A172 (cell line): ENCODE results near the gene PHF5A. TPM values are rescaled to one million over a fixed set of nuclear protein-coding genes. Genes with fewer than 3 reads are reported as not detected.
"Not testable (repeated sequence)": the region's sequence is repeated elsewhere in the genome, so short reads cannot be mapped to it uniquely, and the experiment has no call there.

Source experiments
- DNase-seq: peaks from one replicate; pipeline ENCODE4 v3.0.0-alpha.2; 2015; ENCODE audit warnings: low spot score
- total RNA-seq: library from RNA; depleted of rRNA; stranded (reverse); fragments of >200 nt; shearing (Covaris generic); gene quantifications from 2 replicates; pipeline ENCODE4 v1.2.3, GENCODE V29; 2014

The PHF5A gene
- total RNA-seq, 1 experiment from 2014 or later, result 63.7 TPM

- DNase-seq, result no peak
Observed at GRCh38 chr22:41447435-41448188, 20.9 kb downstream of the PHF5A start.

- DNase-seq, result peak; percentile 74
Observed at GRCh38 chr22:41446639-41447434, 21.7 kb downstream of the PHF5A start, which contains the start of gene TOB2. Gene TOB2, minus strand, starts transcription at chr22:41446801. Its CDS starts 9,456 bp downstream, at chr22:41437345.

GRCh38 chr22:41446057-41446501, 22.4 kb downstream of the PHF5A start:
- DNase-seq, result no peak

- DNase-seq, result no peak
Observed at GRCh38 chr22:41445129-41446056, 23.1 kb downstream of the PHF5A start.

GRCh38 chr22:41444360-41445128, 23.9 kb downstream of the PHF5A start:
- peak; percentile 80 for DNase-seq

GRCh38 chr22:41442240-41442792, 26.2 kb downstream of the PHF5A start:
- no peak for DNase-seq

GRCh38 chr22:41440511-41440910, 28.0 kb downstream of the PHF5A start:
- DNase-seq, result not testable (repeated sequence)

- DNase-seq, result no peak
Observed at GRCh38 chr22:41437198-41437597, 31.3 kb downstream of the PHF5A start.

GRCh38 chr22:41436322-41437113, 32.0 kb downstream of the PHF5A start:
- DNase-seq, result no peak

GRCh38 chr22:41435560-41435959, 32.9 kb downstream of the PHF5A start:
- no peak for DNase-seq

- not testable (repeated sequence) for DNase-seq
Observed at GRCh38 chr22:41434361-41435003, 34.0 kb downstream of the PHF5A start.

GRCh38 chr22:41433480-41433879, 35.0 kb downstream of the PHF5A start:
- DNase-seq, result not testable (repeated sequence)

- DNase-seq, result no peak
Observed at GRCh38 chr22:41431656-41432055, 36.8 kb downstream of the PHF5A start.

- DNase-seq, result no peak
Observed at GRCh38 chr22:41429951-41430332, 38.5 kb downstream of the PHF5A start.

GRCh38 chr22:41429232-41429950, 39.1 kb downstream of the PHF5A start:
- DNase-seq, result no peak

- no peak for DNase-seq
Observed at GRCh38 chr22:41425660-41426365, 42.7 kb downstream of the PHF5A start.

GRCh38 chr22:41418717-41419116, 49.8 kb downstream of the PHF5A start:
- DNase-seq, result no peak
